HG02885 (cell line): Measurements from ENCODE around the gene PIP4K2A.
A peak's percentile ranks its signal among the peaks of the same experiment; 100 is the strongest.

Experiments used
- ATAC-seq: cut with Tn5 transposase; IDR thresholded peaks from one replicate; pipeline ENCODE4 v1.9.1; 2021; ENCODE audit warnings: mild to moderate bottlenecking; ENCODE audit not compliant: unreplicated experiment, poor library complexity

PIP4K2A gene

GRCh38 chr10:22607261-22607660 lies 107.1 kb downstream of the PIP4K2A start:
- no peak for ATAC-seq

GRCh38 chr10:22606164-22606614 lies 108.2 kb downstream of the PIP4K2A start:
- ATAC-seq = peak; percentile 98

- ATAC-seq = peak; percentile 16
Observed at GRCh38 chr10:22605168-22605567, 109.2 kb downstream of the PIP4K2A start.

GRCh38 chr10:22604344-22605126 lies 109.8 kb downstream of the PIP4K2A start:
- no peak for ATAC-seq

- ATAC-seq = no peak
Observed at GRCh38 chr10:22603581-22603980, 110.8 kb downstream of the PIP4K2A start.

- ATAC-seq = no peak
Observed at GRCh38 chr10:22601618-22602017, 112.8 kb downstream of the PIP4K2A start.

- no peak for ATAC-seq
Observed at GRCh38 chr10:22599636-22600228, 114.6 kb downstream of the PIP4K2A start.

GRCh38 chr10:22599048-22599561 lies 115.3 kb downstream of the PIP4K2A start:
- ATAC-seq = peak; percentile 43

GRCh38 chr10:22598478-22598877 lies 115.9 kb downstream of the PIP4K2A start:
- no peak for ATAC-seq

- peak; percentile 54 for ATAC-seq
Observed at GRCh38 chr10:22597138-22597537, 117.2 kb downstream of the PIP4K2A start.

GRCh38 chr10:22593636-22594198 lies 120.7 kb downstream of the PIP4K2A start:
- ATAC-seq = no peak

- ATAC-seq = no peak
Observed at GRCh38 chr10:22593026-22593425, 121.4 kb downstream of the PIP4K2A start.

- ATAC-seq = no peak
Observed at GRCh38 chr10:22589851-22590514, 124.4 kb downstream of the PIP4K2A start.

- ATAC-seq = no peak
Observed at GRCh38 chr10:22588462-22588861, 125.9 kb downstream of the PIP4K2A start.

- ATAC-seq = no peak
Observed at GRCh38 chr10:22583683-22584082, 130.7 kb downstream of the PIP4K2A start.

- ATAC-seq = no peak
Observed at GRCh38 chr10:22581461-22581860, 132.9 kb downstream of the PIP4K2A start.

- ATAC-seq = no peak
Observed at GRCh38 chr10:22580711-22581110, 133.7 kb downstream of the PIP4K2A start.

- ATAC-seq = no peak
Observed at GRCh38 chr10:22579826-22580225, 134.6 kb downstream of the PIP4K2A start.

- no peak for ATAC-seq
Observed at GRCh38 chr10:22573820-22574569, 140.4 kb downstream of the PIP4K2A start.
